ENCODE data around the gene SPECC1L. TPM values are rescaled to one million over a fixed set of nuclear protein-coding genes. Genes with fewer than 3 reads are reported as not detected.
"Not testable (repeated sequence)": the region's sequence is repeated elsewhere in the genome, so short reads cannot be mapped to it uniquely, and the experiment has no call there.

The SPECC1L gene
- total RNA-seq, 1 donor from 2014 or later = 79.5 TPM

DNA sequence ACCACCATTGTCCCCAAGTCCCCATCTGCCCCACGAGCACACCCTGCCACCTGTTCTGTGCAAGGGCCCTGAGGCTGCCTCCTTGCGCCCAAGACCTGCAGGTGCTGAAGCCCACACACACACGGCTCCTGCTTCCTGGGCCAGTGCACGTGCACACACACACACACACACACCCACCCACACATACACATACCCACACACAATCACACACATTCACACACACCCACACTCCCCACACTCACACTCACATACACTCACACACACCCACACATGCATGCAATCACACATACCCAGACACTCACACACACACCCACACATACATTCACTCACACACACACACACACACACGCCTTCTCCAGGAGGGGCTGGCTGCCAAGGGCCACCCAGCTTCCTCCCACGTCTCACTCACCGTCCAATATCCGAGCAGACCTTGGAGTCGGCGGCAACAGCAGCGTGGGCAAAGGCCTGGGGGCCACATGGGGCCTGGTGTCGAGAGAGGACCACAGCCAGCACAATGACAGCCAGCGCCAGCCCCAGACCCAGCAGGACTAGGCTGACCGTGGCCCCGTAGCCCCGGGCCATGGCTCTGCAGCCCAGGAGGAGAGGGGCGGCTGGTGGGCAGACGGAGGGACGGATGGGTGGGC, 26.4 kb upstream of the SPECC1L start:
- H3K4me3 Mint-ChIP-seq (ENCODE audit: unreplicated experiment) = peak overlapping the region; percentile 70
- H3K36me3 Mint-ChIP-seq (ENCODE audit: unreplicated experiment) = peaks cover 4% of the 10 kb centered on the region
- no peaks in the 10 kb centered on the region for H3K27me3 Mint-ChIP-seq (ENCODE audit: unreplicated experiment)
- TF ChIP-seq, protein P1, sequence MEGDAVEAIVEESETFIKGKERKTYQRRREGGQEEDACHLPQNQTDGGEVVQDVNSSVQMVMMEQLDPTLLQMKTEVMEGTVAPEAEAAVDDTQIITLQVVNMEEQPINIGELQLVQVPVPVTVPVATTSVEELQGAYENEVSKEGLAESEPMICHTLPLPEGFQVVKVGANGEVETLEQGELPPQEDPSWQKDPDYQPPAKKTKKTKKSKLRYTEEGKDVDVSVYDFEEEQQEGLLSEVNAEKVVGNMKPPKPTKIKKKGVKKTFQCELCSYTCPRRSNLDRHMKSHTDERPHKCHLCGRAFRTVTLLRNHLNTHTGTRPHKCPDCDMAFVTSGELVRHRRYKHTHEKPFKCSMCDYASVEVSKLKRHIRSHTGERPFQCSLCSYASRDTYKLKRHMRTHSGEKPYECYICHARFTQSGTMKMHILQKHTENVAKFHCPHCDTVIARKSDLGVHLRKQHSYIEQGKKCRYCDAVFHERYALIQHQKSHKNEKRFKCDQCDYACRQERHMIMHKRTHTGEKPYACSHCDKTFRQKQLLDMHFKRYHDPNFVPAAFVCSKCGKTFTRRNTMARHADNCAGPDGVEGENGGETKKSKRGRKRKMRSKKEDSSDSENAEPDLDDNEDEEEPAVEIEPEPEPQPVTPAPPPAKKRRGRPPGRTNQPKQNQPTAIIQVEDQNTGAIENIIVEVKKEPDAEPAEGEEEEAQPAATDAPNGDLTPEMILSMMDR (IDR thresholded peaks at IDR 0.05) = no peak
- no peak for DNase-seq (ENCODE audit: extremely low spot score, unreplicated experiment)
- H3K27ac Mint-ChIP-seq (ENCODE audit: unreplicated experiment) = peak overlapping the region; percentile 90
- H3K4me1 Mint-ChIP-seq (ENCODE audit: unreplicated experiment) = peaks cover 74% of the 10 kb centered on the region
- H3K9me3 Mint-ChIP-seq (ENCODE audit: unreplicated experiment) = no peaks in the 10 kb centered on the region

- H3K36me3 Mint-ChIP-seq (ENCODE audit: unreplicated experiment); H3K27me3 Mint-ChIP-seq (ENCODE audit: unreplicated experiment); DNase-seq (ENCODE audit: extremely low spot score, unreplicated experiment); H3K9me3 Mint-ChIP-seq (ENCODE audit: unreplicated experiment): not testable (repeated sequence)
- H3K27ac Mint-ChIP-seq (ENCODE audit: unreplicated experiment) = peak within 1 kb of the TSS; percentile 90
- H3K4me1 Mint-ChIP-seq (ENCODE audit: unreplicated experiment) = peaks cover 72% of the 10 kb centered on the region
- H3K4me3 Mint-ChIP-seq (ENCODE audit: unreplicated experiment) = peak within 1 kb of the TSS; percentile 70
These were observed 25.6 kb upstream of the SPECC1L start, which contains the start of gene GGT5 for GRCh38 chr22:24245030-24245431. GGT5 (minus strand) TSS chr22:24245082; CDS start chr22:24244725, 357 bp downstream.

DNA sequence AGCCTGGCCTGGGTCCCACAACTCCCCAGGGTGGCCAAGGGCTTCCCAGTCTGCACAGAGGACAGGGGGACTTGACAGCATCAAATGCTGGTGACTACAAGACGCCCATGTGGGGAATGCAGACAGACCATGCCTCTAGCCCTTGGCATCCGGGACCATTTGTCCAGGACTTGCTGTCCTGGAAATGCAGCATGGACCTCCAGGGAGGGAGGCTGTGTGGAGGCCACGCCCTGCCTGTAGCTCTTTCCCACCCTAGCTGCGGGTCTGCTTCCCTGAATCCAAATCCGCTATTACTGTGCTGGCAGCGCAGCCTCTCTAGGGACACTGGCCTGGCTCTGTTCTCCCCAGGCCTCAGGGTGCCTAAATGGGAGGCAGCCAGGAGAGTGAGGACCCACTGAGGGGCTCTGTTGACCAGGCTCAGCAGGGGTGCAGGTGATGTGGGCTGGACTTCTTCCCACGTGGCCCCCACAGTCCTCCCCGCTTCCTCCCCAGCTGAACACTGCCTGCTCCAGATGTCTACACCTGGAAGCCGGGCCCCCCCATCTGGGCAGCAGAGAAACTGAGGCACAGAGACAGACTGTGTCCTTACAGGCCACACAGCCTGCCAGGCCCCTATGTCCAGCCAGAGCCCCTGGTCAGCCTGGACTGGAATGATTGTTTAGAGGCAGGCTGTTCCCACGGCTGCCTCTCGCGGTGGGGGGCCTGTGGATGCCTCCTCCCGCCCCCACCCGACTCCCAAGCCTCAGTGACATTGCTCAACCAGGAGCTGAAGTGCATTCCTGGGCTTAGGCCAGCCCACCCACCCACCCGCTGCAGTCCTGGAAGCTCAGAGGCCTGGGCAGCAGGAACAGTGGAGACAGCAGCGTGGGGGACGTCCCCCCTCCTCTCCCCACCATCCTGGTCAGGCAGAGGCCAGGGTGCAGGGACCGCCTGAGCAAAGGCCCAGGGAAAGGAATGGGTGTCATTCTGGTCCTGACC, 24.8 kb upstream of the SPECC1L start:
- not testable (repeated sequence) for H3K36me3 Mint-ChIP-seq (ENCODE audit: unreplicated experiment); DNase-seq (ENCODE audit: extremely low spot score, unreplicated experiment); H3K27me3 Mint-ChIP-seq (ENCODE audit: unreplicated experiment); H3K9me3 Mint-ChIP-seq (ENCODE audit: unreplicated experiment)
- peak overlapping the region; percentile 90 for H3K27ac Mint-ChIP-seq (ENCODE audit: unreplicated experiment)
- peak overlapping the region; percentile 70 for H3K4me3 Mint-ChIP-seq (ENCODE audit: unreplicated experiment)
- H3K4me1 Mint-ChIP-seq (ENCODE audit: unreplicated experiment) = peaks cover 64% of the 10 kb centered on the region

- peak overlapping the region; percentile 93 for H3K27ac Mint-ChIP-seq (ENCODE audit: unreplicated experiment)
- H3K4me3 Mint-ChIP-seq (ENCODE audit: unreplicated experiment) = no peak overlapping the region
- H3K36me3 Mint-ChIP-seq (ENCODE audit: unreplicated experiment) = no peaks in the 10 kb centered on the region
- TF ChIP-seq, protein P1 (IDR thresholded peaks at IDR 0.05) = no peak
- peaks cover 56% of the 10 kb centered on the region for H3K4me1 Mint-ChIP-seq (ENCODE audit: unreplicated experiment)
- no peaks in the 10 kb centered on the region for H3K9me3 Mint-ChIP-seq (ENCODE audit: unreplicated experiment)
- no peak for DNase-seq (ENCODE audit: extremely low spot score, unreplicated experiment)
- H3K27me3 Mint-ChIP-seq (ENCODE audit: unreplicated experiment) = no peaks in the 10 kb centered on the region
These were observed 23.6 kb upstream of the SPECC1L start for GRCh38 chr22:24247011-24247507.

- Mint-ChIP-seq H3K9me3 (ENCODE audit: unreplicated experiment) (no peaks in the 10 kb centered on the region), H3K36me3 (ENCODE audit: unreplicated experiment) (no peaks in the 10 kb centered on the region), H3K4me3 (ENCODE audit: unreplicated experiment) (no peak overlapping the region), H3K27ac (ENCODE audit: unreplicated experiment) (peak overlapping the region; percentile 93), H3K4me1 (ENCODE audit: unreplicated experiment) (peaks cover 49% of the 10 kb centered on the region), H3K27me3 (ENCODE audit: unreplicated experiment) (no peaks in the 10 kb centered on the region)
- TF ChIP-seq, protein P1 (IDR thresholded peaks at IDR 0.05) = peak; percentile 85
- peak; percentile 95 for DNase-seq (ENCODE audit: extremely low spot score, unreplicated experiment)
These were observed 22.9 kb upstream of the SPECC1L start for GRCh38 chr22:24247564-24248344.

DNA sequence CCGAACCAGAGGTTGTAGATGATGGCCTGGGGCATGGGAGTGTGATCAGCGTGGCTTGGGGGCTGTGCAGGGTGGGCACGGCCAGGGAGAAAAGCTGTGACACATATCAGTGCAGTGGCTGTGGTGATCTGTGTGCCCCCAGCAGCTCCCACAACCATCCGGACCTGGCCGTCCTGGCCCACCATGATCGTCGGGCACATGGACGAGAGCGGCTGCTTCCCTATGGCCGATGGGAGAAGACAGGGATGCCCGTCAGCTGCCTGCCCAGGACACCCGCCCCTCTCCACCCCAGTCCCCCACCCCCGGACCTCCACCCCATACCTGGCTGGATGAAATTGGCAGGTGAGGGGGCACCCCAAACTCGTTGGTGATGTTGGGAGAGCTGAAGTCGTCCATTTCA, 22.0 kb upstream of the SPECC1L start:
- not testable (repeated sequence) for H3K27me3 Mint-ChIP-seq (ENCODE audit: unreplicated experiment); H3K36me3 Mint-ChIP-seq (ENCODE audit: unreplicated experiment); DNase-seq (ENCODE audit: extremely low spot score, unreplicated experiment); H3K4me3 Mint-ChIP-seq (ENCODE audit: unreplicated experiment); H3K9me3 Mint-ChIP-seq (ENCODE audit: unreplicated experiment); H3K27ac Mint-ChIP-seq (ENCODE audit: unreplicated experiment)
- peaks cover 40% of the 10 kb centered on the region for H3K4me1 Mint-ChIP-seq (ENCODE audit: unreplicated experiment)

DNA sequence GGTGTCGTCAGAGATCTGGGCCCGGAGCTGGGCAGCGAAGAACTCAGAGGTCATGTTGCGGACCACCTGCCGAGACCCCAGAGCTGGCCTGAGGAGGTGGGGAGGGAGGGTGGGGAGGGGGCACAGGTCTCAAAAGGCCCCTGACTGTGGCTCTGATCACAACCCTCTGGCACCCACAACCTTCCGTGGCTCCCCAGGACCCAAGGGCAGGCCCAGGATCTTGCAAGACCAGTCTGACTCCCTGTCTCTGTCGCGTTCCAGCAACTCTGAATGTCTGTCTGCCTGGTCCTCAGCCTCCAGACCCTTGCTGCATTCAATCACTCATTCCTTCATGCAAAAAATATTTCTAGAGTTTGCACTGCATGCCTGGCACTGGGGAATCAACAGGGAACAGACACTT, 21.2 kb upstream of the SPECC1L start:
- not testable (repeated sequence) for H3K9me3 Mint-ChIP-seq (ENCODE audit: unreplicated experiment); H3K27ac Mint-ChIP-seq (ENCODE audit: unreplicated experiment)

GRCh38 chr22:24251286-24251685, 19.3 kb upstream of the SPECC1L start:
- H3K9me3 Mint-ChIP-seq (ENCODE audit: unreplicated experiment); H3K27ac Mint-ChIP-seq (ENCODE audit: unreplicated experiment); H3K36me3 Mint-ChIP-seq (ENCODE audit: unreplicated experiment); DNase-seq (ENCODE audit: extremely low spot score, unreplicated experiment); H3K4me3 Mint-ChIP-seq (ENCODE audit: unreplicated experiment); H3K27me3 Mint-ChIP-seq (ENCODE audit: unreplicated experiment): not testable (repeated sequence)
- peaks cover 17% of the 10 kb centered on the region for H3K4me1 Mint-ChIP-seq (ENCODE audit: unreplicated experiment)

More for the DNA sequence above, 21.2 kb upstream of the SPECC1L start:
- H3K4me3 Mint-ChIP-seq (ENCODE audit: unreplicated experiment); H3K36me3 Mint-ChIP-seq (ENCODE audit: unreplicated experiment); DNase-seq (ENCODE audit: extremely low spot score, unreplicated experiment); H3K27me3 Mint-ChIP-seq (ENCODE audit: unreplicated experiment): not testable (repeated sequence)
- H3K4me1 Mint-ChIP-seq (ENCODE audit: unreplicated experiment) = peaks cover 35% of the 10 kb centered on the region

All from osteocyte (in vitro differentiated cells).